WTC11 (cell line): ENCODE results near the gene ZNF747.

Experiments used
- CTCF ChIP-seq: fragments of 200-600 bp; IDR thresholded peaks from 2 replicates; pipeline ENCODE4 v1.8.0; 2022; ENCODE audit warnings: antibody characterized with exemption
- E2F1 ChIP-seq: sonication (generic); formaldehyde crosslinking; IDR thresholded peaks from 2 replicates; pipeline ENCODE4 v1.8.0; 2022; ENCODE audit warnings: mild to moderate bottlenecking, missing genetic modification reagents
- E2F4 ChIP-seq: sonication (generic); formaldehyde crosslinking; IDR thresholded peaks from 2 replicates; pipeline ENCODE4 v1.8.1; 2022; ENCODE audit warnings: low read depth, mild to moderate bottlenecking, moderate library complexity, missing genetic modification reagents, borderline replicate concordance
- ETV6 ChIP-seq: sonication (generic); formaldehyde crosslinking; IDR thresholded peaks from 2 replicates; pipeline ENCODE4 v1.8.1; 2022; ENCODE audit warnings: mild to moderate bottlenecking, missing genetic modification reagents
- FOXP1 ChIP-seq: sonication (generic); formaldehyde crosslinking; IDR thresholded peaks from 2 replicates; pipeline ENCODE4 v1.8.0; 2022; ENCODE audit warnings: missing genetic modification reagents, mild to moderate bottlenecking, moderate library complexity, borderline replicate concordance
- JUN ChIP-seq: sonication (generic); formaldehyde crosslinking; IDR thresholded peaks from 2 replicates; pipeline ENCODE4 v1.8.0; 2023; ENCODE audit warnings: mild to moderate bottlenecking, missing genetic modification reagents
- KAT7 ChIP-seq: sonication (generic); formaldehyde crosslinking; IDR thresholded peaks from 2 replicates; pipeline ENCODE4 v1.8.1; 2023; ENCODE audit warnings: missing genetic modification reagents, mild to moderate bottlenecking, borderline replicate concordance
- MXD4 ChIP-seq: fragments of 250-450 bp; sonication (Bioruptor Pico); IDR thresholded peaks from 2 replicates; pipeline ENCODE4 v1.8.0; 2021; ENCODE audit warnings: mild to moderate bottlenecking, moderate library complexity, borderline replicate concordance
- NR2C2 ChIP-seq: sonication (generic); formaldehyde crosslinking; IDR thresholded peaks from 2 replicates; pipeline ENCODE4 v1.8.0; 2022; ENCODE audit warnings: mild to moderate bottlenecking, missing genetic modification reagents
- PREB ChIP-seq: sonication (generic); formaldehyde crosslinking; IDR thresholded peaks from 2 replicates; pipeline ENCODE4 v1.8.1; 2022; ENCODE audit warnings: mild to moderate bottlenecking, missing genetic modification reagents, moderate library complexity, borderline replicate concordance
- TCF7 ChIP-seq: sonication (generic); formaldehyde crosslinking; IDR thresholded peaks from 2 replicates; pipeline ENCODE4 v1.8.0; 2022; ENCODE audit warnings: mild to moderate bottlenecking, low read depth, missing genetic modification reagents, moderate library complexity
- USF2 ChIP-seq: sonication (generic); formaldehyde crosslinking; IDR thresholded peaks from 2 replicates; pipeline ENCODE4 v1.8.1; 2023; ENCODE audit warnings: mild to moderate bottlenecking, missing genetic modification reagents, moderate library complexity
- ZSCAN18 ChIP-seq: fragments of 250-450 bp; sonication (Bioruptor Pico); IDR thresholded peaks from 2 replicates; pipeline ENCODE4 v2.1.2; 2022; ENCODE audit warnings: mild to moderate bottlenecking, moderate library complexity

GRCh38 chr16:30521476-30521872 is 13.2 kb downstream of the ZNF747 start:
- no peak for TF ChIP-seq KAT7 (CRISPR knock-in tag)
- no peak for TF ChIP-seq CTCF
- TF ChIP-seq PREB (CRISPR knock-in tag) = no peak
- TF ChIP-seq USF2 (CRISPR knock-in tag) = no peak
- TF ChIP-seq NR2C2 (CRISPR knock-in tag) = no peak
- no peak for TF ChIP-seq FOXP1 (CRISPR knock-in tag)
- TF ChIP-seq E2F1 (CRISPR knock-in tag) = no peak
- TF ChIP-seq TCF7 (CRISPR knock-in tag) = no peak
- no peak for TF ChIP-seq E2F4
- no peak for TF ChIP-seq MXD4 (CRISPR knock-in tag)
- no peak for TF ChIP-seq ETV6 (CRISPR knock-in tag)
- TF ChIP-seq ZSCAN18 = no peak
- TF ChIP-seq JUN (CRISPR knock-in tag) = no peak
